Right cardiac atrium (tissue), 5 donors: ENCODE measurements around the gene CCL7. TPM values are rescaled to one million over a fixed set of nuclear protein-coding genes. Genes with fewer than 3 reads are reported as not detected.
A peak's percentile ranks its signal among the peaks of the same experiment; 100 is the strongest.

Source experiments
- ATAC-seq, 2 donors: fragments of 200-7000 bp; cut with Tn5 transposase; one replicate each; pipeline versions ENCODE4 v1.8.0 to v1.9.1; 2020; ENCODE audit warnings: moderate library complexity in 2 of 2, mild to moderate bottlenecking in 1 of 2
- DNase-seq, 3 donors: peaks; one replicate each; pipeline ENCODE4 v3.0.0-alpha.2; 2020
- H3K27ac ChIP-seq: one replicate; pipeline ENCODE4 v1.5.1; 2013; ENCODE audit warnings: mild to moderate bottlenecking, low read length, control low read depth, moderate library complexity
- H3K27me3 ChIP-seq: one replicate; pipeline ENCODE4 v1.6.1; 2013; ENCODE audit not compliant: control insufficient read depth, insufficient read depth
- H3K4me1 ChIP-seq: one replicate; pipeline ENCODE4 v1.6.1; 2013; ENCODE audit warnings: low read length; ENCODE audit not compliant: control insufficient read depth, insufficient read depth
- H3K4me3 ChIP-seq: one replicate; pipeline ENCODE4 v1.5.1; 2013; ENCODE audit warnings: low read length, control low read depth
- H3K9me3 ChIP-seq: one replicate; pipeline ENCODE4 v1.6.1; 2013; ENCODE audit warnings: low read length; ENCODE audit not compliant: control insufficient read depth
- WGBS: extraction: QIAGEN DNeasy Blood & Tissue Kit; methylation state at CpG from one replicate; pipeline ENCODE4 v1.1.7; 2013; 5-methylcytosine and 5-hydroxymethylcytosine counted together
- intact Hi-C, 4 donors: fragments of 100-400 bp; cut with DNase I; formaldehyde crosslinking; loops; one replicate each; pipeline versions ENCODE4 v1.11.0 to v1.14.0; 2022 to 2023
- polyA plus RNA-seq: library from polyadenylated mRNA; stranded (reverse); fragments of 200-250 nt; gene quantifications from one replicate; pipeline ENCODE4 v1.2.3, GENCODE V29; 2013
- total RNA-seq, 4 donors: library from RNA; stranded (reverse); fragmentation: NEBNext Ultra II Directional; extraction: Animal tissue kit (Norgen Biotek cat#: 25700); gene quantifications; one replicate each; pipeline ENCODE4 v1.2.1, GENCODE V29; 2021
- donor health status: healthy with polysubstance abuse.
- donor health status: DM: no; HTN: yes; CAD: no.
- donor health status: DM: no; HTN: no; CAD: no.
- donor health status: DM: no; HTN: yes; CAD: no; lungs with severe emphysema.
- donor health status: DM: yes; HTN: yes; CAD: no.

The CCL7 gene
- total and polyA plus RNA-seq, 5 donors: not detected

DNA sequence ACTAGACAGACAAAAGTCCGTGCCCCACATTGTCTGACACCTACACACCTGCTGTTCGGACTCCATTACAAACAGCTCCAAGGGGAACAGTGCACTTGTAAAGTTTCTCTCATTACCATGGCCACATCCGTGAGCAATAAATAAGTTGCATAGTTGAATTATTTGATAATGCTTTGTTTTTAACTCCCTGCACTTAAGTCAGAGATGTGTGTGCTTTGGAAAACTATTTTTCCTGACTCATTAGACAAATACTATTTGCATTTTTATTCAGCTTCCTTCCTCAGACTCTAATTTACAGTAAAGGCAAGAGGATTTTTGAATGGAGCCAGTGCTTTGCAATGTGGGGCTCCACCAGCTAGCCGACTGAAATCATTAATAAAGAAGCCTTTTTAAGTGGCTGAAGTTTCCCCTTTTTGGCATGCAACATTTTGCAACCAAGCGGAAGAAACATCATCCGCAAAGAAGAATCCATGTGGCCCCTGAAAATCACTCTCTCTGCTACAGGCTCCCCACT is 21.5 kb upstream of the CCL7 start:
- Histone ChIP-seq H3K9me3 (no peaks in the 10 kb centered on the region), H3K27me3 (no peaks in the 10 kb centered on the region), H3K4me3 (no peak overlapping the region), H3K4me1 (peaks cover 32% of the 10 kb centered on the region), H3K27ac (no peak overlapping the region)
- WGBS: 44% methylated on average over 6 of the region's 6 CpGs
- intact Hi-C loops: no loop called here
- ATAC-seq (no peak), DNase-seq (no peak)

DNA sequence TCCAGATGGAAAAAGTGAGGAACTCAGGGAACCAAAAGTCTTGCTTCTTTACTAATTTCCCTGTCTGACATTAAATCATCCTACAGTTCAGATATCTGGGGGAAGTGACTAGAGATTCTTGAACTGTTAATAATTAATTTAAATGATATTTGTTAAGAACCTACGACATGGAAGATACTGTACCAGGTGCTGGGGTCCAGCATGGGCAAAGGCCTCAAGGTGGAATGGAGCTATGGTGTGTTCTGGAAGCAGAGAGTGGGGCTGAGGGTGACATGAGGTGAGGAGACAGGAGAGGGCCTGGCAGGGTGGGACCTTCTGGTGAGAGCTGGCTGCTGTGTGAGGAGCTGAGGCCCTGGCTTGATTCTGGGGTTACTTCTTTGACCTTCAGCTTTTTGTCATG is 21.0 kb upstream of the CCL7 start:
- Histone ChIP-seq H3K4me3 (no peak overlapping the region), H3K9me3 (no peaks in the 10 kb centered on the region), H3K4me1 (peaks cover 36% of the 10 kb centered on the region), H3K27ac (peak overlapping the region; percentile 42), H3K27me3 (no peaks in the 10 kb centered on the region)
- ATAC-seq (no peak), DNase-seq (no peak)
- intact Hi-C loops: no loop called here
- 73% methylated on average over 1 of the region's 1 CpG for WGBS

DNA sequence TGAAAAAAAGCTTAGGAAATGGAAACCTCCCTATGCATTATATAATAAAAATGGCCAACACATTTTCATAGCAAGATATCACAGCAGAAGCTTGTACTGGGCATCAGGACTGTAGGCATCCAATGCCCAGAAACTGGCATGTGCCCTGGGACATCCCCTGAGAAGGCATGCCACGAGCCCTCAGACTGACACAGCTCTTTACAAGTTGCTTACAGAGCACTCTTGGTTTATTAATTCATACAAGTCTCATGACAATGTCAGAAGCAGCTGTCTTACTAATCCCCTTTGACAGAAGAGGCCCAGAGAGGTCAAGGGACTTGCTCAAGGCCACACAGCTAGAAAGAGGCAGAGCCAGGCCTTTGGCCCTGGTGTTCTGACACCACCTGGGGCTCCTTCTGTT is 20.5 kb upstream of the CCL7 start:
- intact Hi-C loops: no loop called here
- no peaks in the 10 kb centered on the region for H3K9me3 ChIP-seq
- DNase-seq: peak in 1 of 3 donors; percentile 27
- no peak for ATAC-seq
- no peak overlapping the region for H3K4me3 ChIP-seq
- H3K27me3 ChIP-seq: no peaks in the 10 kb centered on the region
- H3K27ac ChIP-seq: peak overlapping the region; percentile 42
- 53% methylated on average over 1 of the region's 1 CpG for WGBS
- H3K4me1 ChIP-seq: peaks cover 39% of the 10 kb centered on the region

DNA sequence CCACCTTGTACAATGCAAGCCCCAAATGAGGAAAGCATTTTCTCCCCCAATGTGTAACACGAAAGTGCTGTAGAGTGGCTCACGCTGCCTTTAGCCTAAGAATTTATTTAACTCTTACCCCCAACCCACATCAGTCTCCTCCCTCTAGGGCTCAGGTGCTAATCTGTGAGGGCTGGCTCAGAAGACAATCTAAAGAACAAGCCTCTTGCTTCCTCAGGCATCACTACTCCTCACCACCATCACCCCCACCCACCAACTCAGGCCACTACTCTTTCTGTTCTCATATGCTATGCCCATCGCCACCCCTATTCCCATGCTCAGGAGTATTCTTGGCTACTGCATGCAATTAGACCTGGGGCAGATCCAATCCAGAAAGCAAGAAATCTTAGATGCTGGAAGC is 18.8 kb upstream of the CCL7 start:
- WGBS: 84% methylated on average over 3 of the region's 3 CpGs
- ATAC-seq (no peak), DNase-seq (no peak)
- Histone ChIP-seq H3K9me3 (no peaks in the 10 kb centered on the region), H3K4me1 (peaks cover 45% of the 10 kb centered on the region), H3K4me3 (no peak overlapping the region), H3K27me3 (no peaks in the 10 kb centered on the region), H3K27ac (peak overlapping the region; percentile 17)
- intact Hi-C loops: loop anchor here in 1 of 4 donors (5.0 kb wide), 1 partner anchor 56 kb away; no protein-coding TSS in a partner anchor

DNA sequence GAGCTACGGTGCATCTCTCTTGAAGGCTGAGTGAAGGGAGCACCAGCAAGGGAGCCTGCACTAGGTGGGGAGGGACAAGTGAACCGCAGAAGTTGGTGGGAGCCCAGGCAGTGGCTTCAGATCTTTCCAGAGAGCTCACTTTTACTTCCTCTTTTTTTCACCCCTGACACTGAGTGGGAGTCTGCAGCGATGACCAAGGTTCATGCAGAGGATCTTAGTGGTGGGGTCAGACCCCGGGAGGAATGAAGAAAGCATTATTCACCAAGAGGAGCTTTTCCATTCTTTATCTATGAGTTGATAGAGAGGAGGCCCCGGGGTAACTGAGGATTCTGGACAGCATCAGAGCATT is 18.0 kb upstream of the CCL7 start:
- H3K27ac ChIP-seq: peak overlapping the region; percentile 97
- H3K4me1 ChIP-seq: peaks cover 47% of the 10 kb centered on the region
- intact Hi-C loops: loop anchor here in 1 of 4 donors (5.0 kb wide), 1 partner anchor 55 kb away; no protein-coding TSS in a partner anchor
- H3K9me3 ChIP-seq: no peaks in the 10 kb centered on the region
- no peaks in the 10 kb centered on the region for H3K27me3 ChIP-seq
- WGBS: 17% methylated on average over 5 of the region's 5 CpGs
- no peak overlapping the region for H3K4me3 ChIP-seq
- no peak for ATAC-seq
- DNase-seq: peak in 2 of 3 donors; percentile 55 to 64

DNA sequence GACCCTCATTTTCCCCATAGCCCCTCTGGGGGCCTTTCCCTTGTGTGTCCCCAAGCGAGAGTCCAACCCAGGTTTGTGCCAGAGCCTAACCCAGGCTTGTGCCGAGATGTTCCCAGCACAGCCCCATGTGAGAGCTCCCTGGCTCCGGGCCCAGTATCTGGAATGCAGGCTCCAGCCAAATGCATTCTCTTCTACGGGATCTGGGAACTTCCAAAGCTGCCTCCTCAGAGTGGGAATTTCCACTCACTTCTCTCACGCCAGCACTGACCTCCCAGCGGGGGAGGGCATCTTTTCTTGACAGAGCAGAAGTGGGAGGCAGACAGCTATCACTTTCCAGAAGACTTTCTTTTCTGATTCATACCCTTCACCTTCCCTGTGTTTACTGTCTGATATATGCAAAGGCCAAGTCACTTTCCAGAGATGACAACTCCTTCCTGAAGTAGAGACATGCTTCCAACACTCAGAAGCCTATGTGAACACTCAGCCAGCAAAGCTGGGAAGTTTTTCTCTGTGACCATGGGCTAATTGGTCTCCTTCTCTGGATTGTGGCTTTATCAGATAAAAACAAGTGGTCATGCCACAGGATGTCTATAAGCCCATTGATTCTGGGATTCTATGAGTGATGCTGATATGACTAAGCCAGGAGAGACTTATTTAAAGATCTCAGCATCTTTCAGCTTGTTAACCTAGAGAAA is 17.4 kb upstream of the CCL7 start:
- peaks cover 47% of the 10 kb centered on the region for H3K4me1 ChIP-seq
- intact Hi-C loops: loop anchor here in 1 of 4 donors (5.0 kb wide), 1 partner anchor 55 kb away; no protein-coding TSS in a partner anchor
- no peaks in the 10 kb centered on the region for H3K9me3 ChIP-seq
- no peaks in the 10 kb centered on the region for H3K27me3 ChIP-seq
- 7% methylated on average over 6 of the region's 6 CpGs for WGBS
- H3K27ac ChIP-seq: peak overlapping the region; percentile 97
- peak; percentile 97 to 99 (median 97) for DNase-seq
- ATAC-seq: peak; percentile 89 to 92
- no peak overlapping the region for H3K4me3 ChIP-seq

DNA sequence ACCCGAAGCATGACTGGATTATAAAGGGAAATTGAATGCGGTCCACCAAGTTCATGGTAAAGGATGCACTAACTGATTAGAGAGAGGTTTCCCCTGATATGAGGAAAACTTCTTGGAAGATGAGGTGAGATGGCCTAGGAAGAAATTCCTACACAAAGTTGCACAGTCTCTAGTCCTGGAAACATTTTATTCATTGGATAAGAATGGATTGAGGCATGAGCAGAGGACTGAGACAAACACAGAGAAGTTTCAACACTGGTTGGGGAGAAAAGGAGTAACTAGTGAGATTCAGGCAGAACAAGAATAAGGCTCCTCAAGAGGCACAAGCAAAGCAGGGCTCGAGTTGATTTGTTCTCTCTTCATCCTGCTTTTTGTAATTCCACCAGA is 16.9 kb upstream of the CCL7 start:
- Histone ChIP-seq H3K27me3 (no peaks in the 10 kb centered on the region), H3K4me3 (no peak overlapping the region), H3K4me1 (peaks cover 46% of the 10 kb centered on the region), H3K9me3 (no peaks in the 10 kb centered on the region), H3K27ac (peak overlapping the region; percentile 88)
- no peak for DNase-seq
- intact Hi-C loops: loop anchor here in 1 of 4 donors (5.0 kb wide), 1 partner anchor 54 kb away; no protein-coding TSS in a partner anchor
- ATAC-seq: no peak
- WGBS: 55% methylated on average over 3 of the region's 3 CpGs

DNA sequence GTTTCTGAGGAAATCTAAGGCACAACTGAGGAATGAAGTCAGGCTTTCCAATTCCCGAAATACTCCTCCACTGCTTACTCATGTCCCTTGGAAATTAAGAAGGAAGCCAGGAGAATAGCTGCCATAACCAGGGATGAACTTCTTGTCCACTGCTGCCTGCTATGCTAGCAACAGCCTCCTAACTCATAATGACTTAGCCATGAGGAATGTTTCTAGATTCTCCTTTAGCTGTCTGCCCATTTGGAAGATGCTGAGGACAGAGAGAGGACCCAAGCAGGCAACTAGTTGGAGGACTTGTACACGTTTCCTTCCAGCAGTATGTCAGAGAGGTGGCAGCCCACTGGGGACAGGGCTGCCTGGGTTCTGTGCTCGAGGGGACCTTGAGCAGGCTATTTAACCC is 15.9 kb upstream of the CCL7 start:
- no peak overlapping the region for H3K4me3 ChIP-seq
- H3K27ac ChIP-seq: peak overlapping the region; percentile 88
- 35% methylated on average over 3 of the region's 3 CpGs for WGBS
- ATAC-seq (peak; percentile 60 to 71), DNase-seq (peak in 1 of 3 donors; percentile 62)
- no peaks in the 10 kb centered on the region for H3K27me3 ChIP-seq
- intact Hi-C loops: loop anchor here in 1 of 4 donors (5.0 kb wide), 1 partner anchor 53 kb away; no protein-coding TSS in a partner anchor
- H3K4me1 ChIP-seq: peaks cover 42% of the 10 kb centered on the region
- H3K9me3 ChIP-seq: no peaks in the 10 kb centered on the region

DNA sequence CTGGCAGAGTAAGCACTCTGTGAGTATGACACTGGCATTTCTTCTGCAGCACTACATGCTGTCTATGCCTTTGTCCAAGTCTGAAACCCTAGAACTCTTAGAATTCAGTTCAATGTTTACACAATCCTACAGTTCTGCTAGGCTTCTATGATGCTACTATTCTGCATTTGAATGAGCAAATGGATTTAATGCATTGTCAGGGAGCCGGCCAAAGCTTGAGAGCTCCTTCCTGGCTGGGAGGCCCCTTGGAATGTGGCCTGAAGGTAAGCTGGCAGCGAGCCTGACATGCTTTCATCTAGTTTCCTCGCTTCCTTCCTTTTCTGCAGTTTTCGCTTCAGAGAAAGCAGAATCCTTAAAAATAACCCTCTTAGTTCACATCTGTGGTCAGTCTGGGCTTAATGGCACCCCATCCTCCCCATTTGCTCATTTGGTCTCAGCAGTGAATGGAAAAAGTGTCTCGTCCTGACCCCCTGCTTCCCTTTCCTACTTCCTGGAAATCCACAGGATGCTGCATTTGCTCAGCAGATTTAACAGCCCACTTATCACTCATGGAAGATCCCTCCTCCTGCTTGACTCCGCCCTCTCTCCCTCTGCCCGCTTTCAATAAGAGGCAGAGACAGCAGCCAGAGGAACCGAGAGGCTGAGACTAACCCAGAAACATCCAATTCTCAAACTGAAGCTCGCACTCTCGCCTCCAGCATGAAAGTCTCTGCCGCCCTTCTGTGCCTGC is 15.2 kb upstream of the CCL7 start, which contains the start of gene CCL2:
CCL2 (plus strand) TSS at position 635 of the 730 bp plus-strand sequence; CDS start at position 700, 65 bp downstream.
- H3K9me3 ChIP-seq: no peaks in the 10 kb centered on the region
- H3K4me3 ChIP-seq: peak within 1 kb of the TSS; percentile 36
- H3K27ac ChIP-seq: peak within 1 kb of the TSS; percentile 84
- H3K27me3 ChIP-seq: no peaks in the 10 kb centered on the region
- DNase-seq: peak; percentile 80 to 91 (median 80)
- peaks cover 39% of the 10 kb centered on the region for H3K4me1 ChIP-seq
- WGBS: 5% methylated on average over 11 of the region's 11 CpGs
- ATAC-seq: peak; percentile 76 to 79
- intact Hi-C loops: loop anchor here in 1 of 4 donors (5.0 kb wide), 1 partner anchor 52 kb away; no protein-coding TSS in a partner anchor

DNA sequence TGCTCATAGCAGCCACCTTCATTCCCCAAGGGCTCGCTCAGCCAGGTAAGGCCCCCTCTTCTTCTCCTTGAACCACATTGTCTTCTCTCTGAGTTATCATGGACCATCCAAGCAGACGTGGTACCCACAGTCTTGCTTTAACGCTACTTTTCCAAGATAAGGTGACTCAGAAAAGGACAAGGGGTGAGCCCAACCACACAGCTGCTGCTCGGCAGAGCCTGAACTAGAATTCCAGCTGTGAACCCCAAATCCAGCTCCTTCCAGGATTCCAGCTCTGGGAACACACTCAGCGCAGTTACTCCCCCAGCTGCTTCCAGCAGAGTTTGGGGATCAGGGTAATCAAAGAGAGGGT is 14.7 kb upstream of the CCL7 start:
- Histone ChIP-seq H3K9me3 (no peaks in the 10 kb centered on the region), H3K27me3 (no peaks in the 10 kb centered on the region), H3K4me1 (peaks cover 37% of the 10 kb centered on the region), H3K4me3 (peak overlapping the region; percentile 36), H3K27ac (peak overlapping the region; percentile 84)
- DNase-seq (no peak), ATAC-seq (no peak)
- intact Hi-C loops: no loop called here
- WGBS: 21% methylated on average over 5 of the region's 5 CpGs

DNA sequence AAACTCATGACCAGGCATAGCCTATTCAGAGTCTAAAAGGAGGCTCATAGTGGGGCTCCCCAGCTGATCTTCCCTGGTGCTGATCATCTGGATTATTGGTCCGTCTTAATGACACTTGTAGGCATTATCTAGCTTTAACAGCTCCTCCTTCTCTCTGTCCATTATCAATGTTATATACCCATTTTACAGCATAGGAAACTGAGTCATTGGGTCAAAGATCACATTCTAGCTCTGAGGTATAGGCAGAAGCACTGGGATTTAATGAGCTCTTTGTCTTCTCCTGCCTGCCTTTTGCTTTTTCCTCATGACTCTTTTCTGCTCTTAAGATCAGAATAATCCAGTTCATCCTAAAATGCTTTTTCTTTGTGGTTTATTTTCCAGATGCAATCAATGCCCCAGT is 14.2 kb upstream of the CCL7 start:
- ATAC-seq (no peak), DNase-seq (no peak)
- H3K4me1 ChIP-seq: peaks cover 33% of the 10 kb centered on the region
- H3K4me3 ChIP-seq: peak overlapping the region; percentile 36
- 89% methylated on average over 1 of the region's 1 CpG for WGBS
- intact Hi-C loops: no loop called here
- no peaks in the 10 kb centered on the region for H3K27me3 ChIP-seq
- H3K27ac ChIP-seq: peak overlapping the region; percentile 84
- no peaks in the 10 kb centered on the region for H3K9me3 ChIP-seq
